ENCODE measurements around the gene ADRM1.

- TF ChIP-seq EZH2phosphoT487 (conservative IDR thresholded peaks at IDR 0.05; ENCODE audit: low read length) (no peak), CTCF (IDR thresholded peaks at IDR 0.05; ENCODE audit: insufficient read depth, low read length, poor library complexity, severe bottlenecking) (no peak)
These were observed 26.0 kb downstream of the ADRM1 start for GRCh38 chr20:62328684-62329388.

Measured in SU-DHL-6 (cell line).